Fibroblast of lung (primary cell): Measurements from ENCODE around the gene CMC2.

Source experiments
- CTCF ChIP-seq, 2 donors: IDR thresholded peaks in 1 of 2; conservative IDR thresholded peaks in 1 of 2; 1 replicate in 1 of 2; 2 replicates in 1 of 2; pipeline ENCODE4 v1.5.1; 2011 to 2012; ENCODE audit warnings: low read length in 2 of 2, control low read depth in 1 of 2, inconsistent platforms in 1 of 2, low read depth in 1 of 2, mild to moderate bottlenecking in 1 of 2
- EZH2 ChIP-seq: IDR thresholded peaks from 2 replicates; pipeline ENCODE4 v1.5.1; 2012; ENCODE audit warnings: low read length, control low read depth, mild to moderate bottlenecking; ENCODE audit errors: missing control alignments

GRCh38 chr16:81035975-81036750, 29.5 kb upstream of the CMC2 start:
- no peak for TF ChIP-seq CTCF (conservative IDR thresholded peaks at IDR 0.05 in 1 of 2, IDR thresholded peaks at IDR 0.05 in 1 of 2; ENCODE audit: low read depth in 1 of 2, low read length in 2 of 2)
- TF ChIP-seq EZH2, result no peak
